AG04450 (cell line): Measurements from ENCODE around the gene CD27. TPM values are rescaled to one million over a fixed set of nuclear protein-coding genes. Genes with fewer than 3 reads are reported as not detected.
"Not testable (repeated sequence)": the region's sequence is repeated elsewhere in the genome, so short reads cannot be mapped to it uniquely, and the experiment has no call there.

Experiments used
- CTCF ChIA-PET: fragments of 300-600, 350-600 bp; formaldehyde crosslinking; extraction: SDS; loops from one replicate; lab custom pipeline; 2022; ENCODE audit warnings: antibody characterized with exemption, inconsistent platforms; lab: Charles Lee
- POLR2A ChIA-PET: fragments of 350-600 bp; formaldehyde crosslinking; extraction: SDS; loops from one replicate; lab custom pipeline; 2021; ENCODE audit warnings: antibody characterized with exemption, inconsistent platforms; lab: Yijun Ruan, JAX
- DNase-seq: peaks from one replicate; pipeline ENCODE4 v3.0.0-alpha.2; 2011; ENCODE audit warnings: low read depth, low spot score
- H3K27ac ChIP-seq: one replicate; pipeline ENCODE4 v1.5.1; 2012; ENCODE audit warnings: low read depth, low read length, control low read depth
- H3K27me3 ChIP-seq: one replicate; pipeline ENCODE4 v1.6.0; 2012; ENCODE audit warnings: low read length; ENCODE audit not compliant: control insufficient read depth, insufficient read depth
- H3K4me3 ChIP-seq: 2 replicates; pipeline ENCODE4 v1.5.1; 2011; ENCODE audit warnings: mild to moderate bottlenecking, low read depth, low read length, control low read depth
- H3K9me3 ChIP-seq: 2 replicates; pipeline ENCODE4 v1.5.1; 2012; ENCODE audit warnings: low read length; ENCODE audit not compliant: control insufficient read depth, insufficient read depth
- polyA plus RNA-seq: library from polyadenylated mRNA; depleted of rRNA; stranded (reverse); fragments of >200 nt; gene quantifications from 2 replicates; pipeline ENCODE4 v1.2.3, GENCODE V29; 2011
- TF ChIP-seq, protein P1 (sequence below): IDR thresholded peaks from 2 replicates; pipeline ENCODE4 v1.5.1; 2011; ENCODE audit warnings: low read depth, low read length, control low read depth, inconsistent platforms

The CD27 gene
- polyA plus RNA-seq, 1 experiment = not detected

DNA sequence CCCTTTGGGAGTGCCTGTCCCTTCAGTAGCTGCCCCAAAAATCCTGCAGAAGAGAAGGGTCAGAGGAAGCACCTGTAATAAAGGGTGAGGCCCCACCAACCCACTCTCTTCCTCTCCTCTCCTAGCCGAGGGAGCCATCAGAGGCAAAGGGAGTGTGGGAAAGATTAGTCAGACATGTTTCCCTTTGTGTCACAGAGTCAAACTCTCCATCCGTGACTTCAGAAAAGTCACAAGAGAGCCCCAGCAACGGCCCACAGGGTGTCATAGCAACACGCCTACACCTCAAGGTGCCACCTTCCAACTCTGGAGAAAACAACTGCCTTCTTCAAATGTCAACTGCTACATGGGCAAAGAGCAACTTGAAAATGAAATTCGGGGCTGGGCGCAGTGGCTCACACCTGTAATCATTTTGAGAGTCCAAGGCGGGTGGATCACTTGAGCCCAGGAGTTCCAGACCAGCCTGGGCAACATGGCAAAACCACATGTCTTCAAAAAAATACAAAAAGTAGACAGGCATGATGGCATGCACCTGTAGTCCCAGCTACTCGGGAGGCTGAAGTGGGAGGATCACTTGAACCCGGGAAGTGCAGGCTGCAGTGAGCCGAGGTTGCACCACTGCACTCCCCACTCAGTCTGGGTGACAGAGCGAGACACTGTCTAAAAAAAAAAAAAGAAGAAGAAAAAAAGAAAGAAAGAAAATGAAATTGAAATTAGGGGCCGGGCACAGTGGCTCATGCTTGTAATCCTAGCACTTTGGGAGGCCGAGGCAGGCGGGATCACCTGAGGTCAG, 17.7 kb upstream of the CD27 start:
- no peak overlapping the region for H3K4me3 ChIP-seq
- no peak for DNase-seq
- TF ChIP-seq, protein P1, sequence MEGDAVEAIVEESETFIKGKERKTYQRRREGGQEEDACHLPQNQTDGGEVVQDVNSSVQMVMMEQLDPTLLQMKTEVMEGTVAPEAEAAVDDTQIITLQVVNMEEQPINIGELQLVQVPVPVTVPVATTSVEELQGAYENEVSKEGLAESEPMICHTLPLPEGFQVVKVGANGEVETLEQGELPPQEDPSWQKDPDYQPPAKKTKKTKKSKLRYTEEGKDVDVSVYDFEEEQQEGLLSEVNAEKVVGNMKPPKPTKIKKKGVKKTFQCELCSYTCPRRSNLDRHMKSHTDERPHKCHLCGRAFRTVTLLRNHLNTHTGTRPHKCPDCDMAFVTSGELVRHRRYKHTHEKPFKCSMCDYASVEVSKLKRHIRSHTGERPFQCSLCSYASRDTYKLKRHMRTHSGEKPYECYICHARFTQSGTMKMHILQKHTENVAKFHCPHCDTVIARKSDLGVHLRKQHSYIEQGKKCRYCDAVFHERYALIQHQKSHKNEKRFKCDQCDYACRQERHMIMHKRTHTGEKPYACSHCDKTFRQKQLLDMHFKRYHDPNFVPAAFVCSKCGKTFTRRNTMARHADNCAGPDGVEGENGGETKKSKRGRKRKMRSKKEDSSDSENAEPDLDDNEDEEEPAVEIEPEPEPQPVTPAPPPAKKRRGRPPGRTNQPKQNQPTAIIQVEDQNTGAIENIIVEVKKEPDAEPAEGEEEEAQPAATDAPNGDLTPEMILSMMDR = no peak
- no peaks in the 10 kb centered on the region for H3K27me3 ChIP-seq
- no peaks in the 10 kb centered on the region; the same call in 1 of the 2 replicates for H3K9me3 ChIP-seq
- CTCF ChIA-PET = interaction anchor here (4.8 to 7.1 kb wide), 2 partner anchors 39 to 112 kb away, joined by 26 to 87 read pairs; no protein-coding TSS in a partner anchor
- H3K27ac ChIP-seq = no peak overlapping the region
- POLR2A ChIA-PET = interaction anchor here (0.7 to 1.4 kb wide), 3 partner anchors 39 to 107 kb away, joined by 3 read pairs; partner anchors contain the start of genes GAPDH and VAMP1

- DNase-seq, H3K9me3 ChIP-seq, H3K4me3 ChIP-seq, H3K27me3 ChIP-seq, H3K27ac ChIP-seq: not testable (repeated sequence)
- CTCF ChIA-PET = interaction anchor here (7.1 kb wide), 1 partner anchor 38 kb away, joined by 87 read pairs; no protein-coding TSS in a partner anchor
- POLR2A ChIA-PET = interaction anchor here (0.7 to 1.4 kb wide), 2 partner anchors 38 to 42 kb away, joined by 3 read pairs; partner anchors contain the start of gene VAMP1
Measured at GRCh38 chr12:6427796-6428195, 17.0 kb upstream of the CD27 start.

- Histone ChIP-seq H3K27me3 (no peaks in the 10 kb centered on the region), H3K4me3 (no peak overlapping the region), H3K9me3 (no peaks in the 10 kb centered on the region; the same call in 1 of the 2 replicates), H3K27ac (no peak overlapping the region)
- ChIA-PET POLR2A (interaction anchor here (1.4 kb wide), 1 partner anchor 42 kb away, joined by 3 read pairs; the partner anchor contains the start of gene VAMP1), CTCF (interaction anchor here (7.1 kb wide), 1 partner anchor 37 kb away, joined by 87 read pairs; no protein-coding TSS in a partner anchor)
- no peak for DNase-seq
- TF ChIP-seq, protein P1 = no peak
Measured at GRCh38 chr12:6428326-6428725, 16.4 kb upstream of the CD27 start.

GRCh38 chr12:6430124-6430989, 14.4 kb upstream of the CD27 start:
- Histone ChIP-seq H3K9me3 (no peaks in the 10 kb centered on the region; the same call in 1 of the 2 replicates), H3K27ac (peak overlapping the region; percentile 94), H3K27me3 (no peaks in the 10 kb centered on the region), H3K4me3 (peak overlapping the region; percentile 36)
- ChIA-PET CTCF (interaction anchor here (0.5 kb wide), 1 partner anchor 58 kb away, joined by 4 read pairs; no protein-coding TSS in a partner anchor), POLR2A (no interaction called here)
- peak; percentile 93 for DNase-seq
- TF ChIP-seq, protein P1 = no peak

GRCh38 chr12:6432991-6433390, 11.8 kb upstream of the CD27 start:
- CTCF ChIA-PET = interaction anchor here (2.6 kb wide), 1 partner anchor 33 kb away, joined by 17 read pairs; no protein-coding TSS in a partner anchor

More at GRCh38 chr12:6432991-6433390, 11.8 kb upstream of the CD27 start:
- DNase-seq = no peak
- POLR2A ChIA-PET = no interaction called here
- Histone ChIP-seq H3K9me3 (no peaks in the 10 kb centered on the region; the same call in 1 of the 2 replicates), H3K27me3 (no peaks in the 10 kb centered on the region), H3K27ac (no peak overlapping the region), H3K4me3 (no peak overlapping the region)
- TF ChIP-seq, protein P1 = no peak
